H9 (cell line): Measurements from ENCODE around the gene ITPKB. TPM values are rescaled to one million over a fixed set of nuclear protein-coding genes. Genes with fewer than 3 reads are reported as not detected.

Experiments
- DNase-seq: peaks from one replicate; pipeline ENCODE4 v3.0.0-alpha.2; 2017
- H2AFZ ChIP-seq: one replicate; pipeline ENCODE4 v1.6.1; 2013; ENCODE audit warnings: mild to moderate bottlenecking, low read length, control low read depth, moderate library complexity
- H2AK5ac ChIP-seq: 2 replicates; pipeline ENCODE4 v1.6.1; 2013; ENCODE audit warnings: low read length, control low read depth, mixed read lengths; ENCODE audit not compliant: insufficient read length
- H2BK120ac ChIP-seq: one replicate; pipeline ENCODE4 v1.6.1; 2013; ENCODE audit warnings: low read depth, mild to moderate bottlenecking, low read length, control low read depth, inconsistent platforms; ENCODE audit not compliant: poor library complexity, severe bottlenecking
- H2BK12ac ChIP-seq: 2 replicates; pipeline ENCODE4 v1.6.1; 2013; ENCODE audit warnings: low read length, control low read depth, mixed read lengths, low read depth; ENCODE audit not compliant: insufficient read length
- H2BK15ac ChIP-seq: 2 replicates; pipeline ENCODE4 v1.6.1; 2013; ENCODE audit warnings: low read depth, low read length, control low read depth
- H2BK20ac ChIP-seq: one replicate; pipeline ENCODE4 v1.6.1; 2013; ENCODE audit warnings: low read depth, mild to moderate bottlenecking, low read length, control low read depth, inconsistent platforms; ENCODE audit not compliant: poor library complexity, severe bottlenecking
- H2BK5ac ChIP-seq: 2 replicates; pipeline ENCODE4 v1.6.1; 2013; ENCODE audit warnings: low read length, control low read depth, mixed read lengths; ENCODE audit not compliant: insufficient read length
- H3K14ac ChIP-seq: 2 replicates; pipeline ENCODE4 v1.6.1; 2013; ENCODE audit warnings: low read length, control low read depth; ENCODE audit not compliant: insufficient read depth
- H3K18ac ChIP-seq: 2 replicates; pipeline ENCODE4 v1.6.1; 2013; ENCODE audit warnings: low read depth, mild to moderate bottlenecking, mixed read lengths, low read length, control low read depth; ENCODE audit not compliant: insufficient read length
- H3K23ac ChIP-seq: 2 replicates; pipeline ENCODE4 v1.6.1; 2013; ENCODE audit warnings: low read length, control low read depth, mixed read lengths, low read depth; ENCODE audit not compliant: insufficient read length
- H3K23me2 ChIP-seq: 2 replicates; pipeline ENCODE4 v1.6.1; 2013; ENCODE audit warnings: low read depth, mild to moderate bottlenecking, mixed read lengths, low read length, control low read depth; ENCODE audit not compliant: insufficient read length, poor library complexity, severe bottlenecking
- H3K27ac ChIP-seq: 2 replicates; pipeline ENCODE4 v1.5.1; 2013; ENCODE audit warnings: low read length, control low read depth, mixed read lengths, low read depth; ENCODE audit not compliant: insufficient read length
- H3K27me3 ChIP-seq: 2 replicates; pipeline ENCODE4 v1.6.1; 2013; ENCODE audit warnings: low read length, control low read depth, inconsistent platforms; ENCODE audit not compliant: insufficient read depth
- H3K4ac ChIP-seq: 2 replicates; pipeline ENCODE4 v1.6.1; 2013; ENCODE audit warnings: low read depth, mild to moderate bottlenecking, control low read depth, inconsistent platforms, low read length, moderate library complexity
- H3K4me1 ChIP-seq: 2 replicates; pipeline ENCODE4 v1.6.1; 2013; ENCODE audit warnings: low read length, control low read depth, inconsistent platforms; ENCODE audit not compliant: insufficient read depth
- H3K4me2 ChIP-seq: 2 replicates; pipeline ENCODE4 v1.6.1; 2013; ENCODE audit warnings: low read length, control low read depth, mixed read lengths; ENCODE audit not compliant: insufficient read length, insufficient read depth
- H3K56ac ChIP-seq: 2 replicates; pipeline ENCODE4 v1.6.1; 2013; ENCODE audit warnings: low read depth, mild to moderate bottlenecking, mixed read lengths, low read length, control low read depth; ENCODE audit not compliant: insufficient read length
- H3K79me1 ChIP-seq: 2 replicates; pipeline ENCODE4 v1.6.1; 2013; ENCODE audit warnings: low read depth, mild to moderate bottlenecking, moderate library complexity, low read length, control low read depth, inconsistent platforms; ENCODE audit not compliant: insufficient read depth, poor library complexity, severe bottlenecking
- H3K79me2 ChIP-seq: 2 replicates; pipeline ENCODE4 v1.6.1; 2013; ENCODE audit warnings: low read length, control low read depth, inconsistent platforms; ENCODE audit not compliant: insufficient read depth
- H3K9ac ChIP-seq: 2 replicates; pipeline ENCODE4 v1.6.1; 2013; ENCODE audit warnings: low read length, control low read depth, mixed read lengths; ENCODE audit not compliant: insufficient read length; ENCODE audit errors: extremely low read depth
- H3K9me3 ChIP-seq: one replicate; pipeline ENCODE4 v1.6.1; 2013; ENCODE audit warnings: low read depth, low read length, inconsistent platforms; ENCODE audit not compliant: control insufficient read depth
- H3T11ph ChIP-seq: one replicate; pipeline ENCODE4 v1.6.1; 2013; ENCODE audit warnings: mild to moderate bottlenecking, low read length, control low read depth, inconsistent platforms
- H4K20me1 ChIP-seq: one replicate; pipeline ENCODE4 v1.6.1; 2013; ENCODE audit not compliant: control insufficient read depth, insufficient read length, insufficient read depth
- H4K5ac ChIP-seq: 2 replicates; pipeline ENCODE4 v1.6.1; 2013; ENCODE audit warnings: low read depth, mild to moderate bottlenecking, mixed read lengths, low read length, control low read depth; ENCODE audit not compliant: insufficient read length
- H4K8ac ChIP-seq: replicated peaks from 2 replicates; pipeline ENCODE4 v1.6.1; 2013; ENCODE audit warnings: low read length, control low read depth, mixed read lengths, low read depth; ENCODE audit not compliant: insufficient read length
- H4K91ac ChIP-seq: 2 replicates; pipeline ENCODE4 v1.6.1; 2013; ENCODE audit warnings: low read depth, mild to moderate bottlenecking, moderate library complexity, mixed read lengths, low read length, control low read depth; ENCODE audit not compliant: insufficient read length
- H3K27ac Mint-ChIP-seq, 3 experiments: 2 replicates in 2 of 3; 3 replicates in 1 of 3; pipeline ENCODE4 v1.8.0; 2020 to 2021; ENCODE audit warnings: mixed read lengths in 3 of 3, mild to moderate bottlenecking in 1 of 3, moderate library complexity in 1 of 3
- H3K27me3 Mint-ChIP-seq: 2 replicates; pipeline ENCODE4 v1.8.0; 2021; ENCODE audit warnings: low read depth, mild to moderate bottlenecking, moderate library complexity, mixed read lengths
- H3K36me3 Mint-ChIP-seq, 3 experiments: 2 replicates in 2 of 3; 3 replicates in 1 of 3; pipeline ENCODE4 v1.8.0; 2020 to 2021; ENCODE audit warnings: low read depth in 3 of 3, mixed read lengths in 3 of 3; ENCODE audit not compliant: insufficient read depth in 1 of 3
- H3K4me1 Mint-ChIP-seq, 2 experiments: 2 replicates each; pipeline ENCODE4 v1.8.0; 2020; ENCODE audit warnings: mixed read lengths in 2 of 2
- H3K4me3 Mint-ChIP-seq, 2 experiments: 2 replicates in 1 of 2; 3 replicates in 1 of 2; pipeline ENCODE4 v1.8.0; 2020 to 2021; ENCODE audit warnings: mild to moderate bottlenecking in 2 of 2, mixed read lengths in 2 of 2, moderate library complexity in 1 of 2
- H3K9me3 Mint-ChIP-seq, 2 experiments: 2 replicates in 1 of 2; 3 replicates in 1 of 2; pipeline ENCODE4 v1.8.0; 2020; ENCODE audit warnings: mild to moderate bottlenecking in 2 of 2, mixed read lengths in 2 of 2, moderate library complexity in 1 of 2
- WGBS: extraction: QIAGEN DNeasy Blood & Tissue Kit; methylation state at CpG from one replicate; pipeline ENCODE4 v1.1.7; 2013; ENCODE audit warnings: missing lambda C conversion rate, low lambda C conversion rate, mixed read lengths; ENCODE audit not compliant: insufficient read length; ENCODE audit errors: extremely low coverage; 5-methylcytosine and 5-hydroxymethylcytosine counted together
- total RNA-seq: library from RNA; stranded (reverse); gene quantifications from 2 replicates; pipeline ENCODE4 v1.2.1, GENCODE V29; 2021
- TF ChIP-seq, protein P1 (sequence below): fragments of 200-600 bp; sonication (generic); conservative IDR thresholded peaks from 3 replicates; pipeline ENCODE4 v1.8.0; 2021; ENCODE audit warnings: antibody characterized with exemption, mild to moderate bottlenecking

ITPKB gene
- total RNA-seq, 1 experiment from 2014 or later, result 3.8 TPM

DNA sequence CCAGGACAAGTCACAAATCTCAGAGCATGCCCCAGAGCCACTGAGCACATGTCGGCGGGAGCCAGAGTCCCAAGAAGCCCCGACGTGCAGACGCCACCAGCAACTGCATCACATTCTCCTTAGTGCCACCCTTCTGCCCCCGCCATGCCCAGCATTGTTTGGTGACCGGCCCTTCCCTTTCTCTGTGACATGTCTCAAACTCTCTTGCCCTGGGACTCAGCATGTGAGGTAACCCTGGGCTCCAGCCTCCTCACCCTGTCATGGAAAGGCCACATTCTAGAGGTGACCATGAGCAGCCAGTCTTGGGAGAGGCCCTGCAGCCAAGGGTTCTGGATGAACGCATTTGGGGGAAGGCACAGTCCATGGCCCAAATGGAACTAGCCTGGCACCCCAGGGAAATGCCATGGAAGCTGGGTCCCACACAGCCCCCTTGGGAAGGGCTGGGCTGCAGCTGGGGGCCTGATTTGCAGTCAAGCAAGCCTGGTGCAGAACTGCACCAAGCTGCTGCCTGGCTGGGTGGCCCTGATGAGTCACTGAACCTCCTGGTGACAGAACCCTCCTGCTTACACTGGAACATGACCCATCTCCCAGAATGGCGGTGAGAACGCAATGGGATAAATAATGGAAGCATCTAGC lies 94.4 kb downstream of the ITPKB start:
- no peaks in the 10 kb centered on the region for H3K4me1 ChIP-seq
- H2BK15ac ChIP-seq, result no peak overlapping the region
- H3K23me2 ChIP-seq, result no peaks in the 10 kb centered on the region
- no peak overlapping the region for H2BK12ac ChIP-seq
- no peak overlapping the region for H3K4ac ChIP-seq
- no peak overlapping the region for H2BK120ac ChIP-seq
- no peak overlapping the region for H3K9ac ChIP-seq
- H3K4me3 Mint-ChIP-seq, result no peak overlapping the region
- no peak overlapping the region for H3K56ac ChIP-seq
- H3K23ac ChIP-seq, result no peak overlapping the region
- H3K27ac Mint-ChIP-seq, result peak overlapping the region in 1 of 3 experiments; percentile 62; a peak in 2 of 7 replicates
- H3K4me1 Mint-ChIP-seq, result peaks cover 20 to 35% of the 10 kb centered on the region in 2 experiments
- H4K8ac ChIP-seq, result no peak overlapping the region
- H2BK5ac ChIP-seq, result no peak overlapping the region
- H3T11ph ChIP-seq, result no peak overlapping the region
- DNase-seq, result no peak
- H2AFZ ChIP-seq, result no peak overlapping the region
- no peaks in the 10 kb centered on the region for H3K79me2 ChIP-seq
- TF ChIP-seq, protein P1, sequence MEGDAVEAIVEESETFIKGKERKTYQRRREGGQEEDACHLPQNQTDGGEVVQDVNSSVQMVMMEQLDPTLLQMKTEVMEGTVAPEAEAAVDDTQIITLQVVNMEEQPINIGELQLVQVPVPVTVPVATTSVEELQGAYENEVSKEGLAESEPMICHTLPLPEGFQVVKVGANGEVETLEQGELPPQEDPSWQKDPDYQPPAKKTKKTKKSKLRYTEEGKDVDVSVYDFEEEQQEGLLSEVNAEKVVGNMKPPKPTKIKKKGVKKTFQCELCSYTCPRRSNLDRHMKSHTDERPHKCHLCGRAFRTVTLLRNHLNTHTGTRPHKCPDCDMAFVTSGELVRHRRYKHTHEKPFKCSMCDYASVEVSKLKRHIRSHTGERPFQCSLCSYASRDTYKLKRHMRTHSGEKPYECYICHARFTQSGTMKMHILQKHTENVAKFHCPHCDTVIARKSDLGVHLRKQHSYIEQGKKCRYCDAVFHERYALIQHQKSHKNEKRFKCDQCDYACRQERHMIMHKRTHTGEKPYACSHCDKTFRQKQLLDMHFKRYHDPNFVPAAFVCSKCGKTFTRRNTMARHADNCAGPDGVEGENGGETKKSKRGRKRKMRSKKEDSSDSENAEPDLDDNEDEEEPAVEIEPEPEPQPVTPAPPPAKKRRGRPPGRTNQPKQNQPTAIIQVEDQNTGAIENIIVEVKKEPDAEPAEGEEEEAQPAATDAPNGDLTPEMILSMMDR, result no peak
- no CpG with 5 or more reads among the region's 10 CpGs for WGBS
- H3K9me3 Mint-ChIP-seq, result peaks cover 0 to 3% of the 10 kb centered on the region in 2 experiments; a peak in 1 of 5 replicates
- no peaks in the 10 kb centered on the region for H3K27me3 Mint-ChIP-seq
- no peak overlapping the region for H3K18ac ChIP-seq
- H4K5ac ChIP-seq, result no peak overlapping the region
- peaks cover 0 to 3% (median 0%) of the 10 kb centered on the region in 3 experiments; a peak in 1 of 7 replicates for H3K36me3 Mint-ChIP-seq
- H4K20me1 ChIP-seq, result no peaks in the 10 kb centered on the region
- H3K4me2 ChIP-seq, result no peak overlapping the region
- no peak overlapping the region for H2AK5ac ChIP-seq
- no peaks in the 10 kb centered on the region for H3K27me3 ChIP-seq
- no peak overlapping the region for H3K27ac ChIP-seq
- no peaks in the 10 kb centered on the region for H3K79me1 ChIP-seq
- H2BK20ac ChIP-seq, result no peak overlapping the region
- H3K14ac ChIP-seq, result no peak overlapping the region
- no peak overlapping the region for H4K91ac ChIP-seq
- no peaks in the 10 kb centered on the region for H3K9me3 ChIP-seq
